Activated T-cell treated with anti-CD3 and anti-CD28 coated beads, Interleukin-2, amount 50 U/mL, for 72 hours (primary cell): Measurements from ENCODE around the gene NUDT16L1. TPM values are rescaled to one million over a fixed set of nuclear protein-coding genes. Genes with fewer than 3 reads are reported as not detected.

Experiments
- ATAC-seq, 2 donors: fragments of 150-1000 bp; cut with Tn5 transposase; replicated peaks in 1 of 2; 2 replicates each; pipeline ENCODE4 v1.10.0; 2021; ENCODE audit warnings: moderate library complexity in 2 of 2, mild to moderate bottlenecking in 1 of 2
- DNase-seq, 2 donors: peaks; one replicate each; pipeline ENCODE4 v3.0.0; 2021 to 2022; ENCODE audit warnings: mixed read lengths in 1 of 2
- H3K27ac Mint-ChIP-seq: one replicate; pipeline ENCODE4 v1.8.0; 2022; ENCODE audit warnings: mild to moderate bottlenecking, moderate library complexity, mixed read lengths
- H3K27me3 Mint-ChIP-seq: one replicate; pipeline ENCODE4 v1.8.0; 2022; ENCODE audit warnings: low read depth, mixed read lengths
- H3K36me3 Mint-ChIP-seq, 2 donors: one replicate each; pipeline ENCODE4 v1.8.0; 2022; ENCODE audit warnings: mixed read lengths in 2 of 2, mild to moderate bottlenecking in 1 of 2; ENCODE audit not compliant: insufficient read depth in 2 of 2
- H3K4me1 Mint-ChIP-seq: one replicate; pipeline ENCODE4 v1.8.0; 2022; ENCODE audit warnings: low read depth, mixed read lengths
- H3K4me3 Mint-ChIP-seq, 2 donors: one replicate each; pipeline ENCODE4 v1.8.0; 2022; ENCODE audit warnings: mild to moderate bottlenecking in 2 of 2, mixed read lengths in 2 of 2, moderate library complexity in 2 of 2
- H3K9me3 Mint-ChIP-seq, 2 donors: one replicate each; pipeline ENCODE4 v1.8.0; 2022; ENCODE audit warnings: mixed read lengths in 2 of 2
- total RNA-seq, 2 donors: library from RNA; stranded (reverse); gene quantifications; one replicate each; pipeline ENCODE4 v1.2.3, GENCODE V29; 2022

The NUDT16L1 gene
- total RNA-seq, 2 donors from 2014 or later: 22.8 to 28.0 TPM

DNA sequence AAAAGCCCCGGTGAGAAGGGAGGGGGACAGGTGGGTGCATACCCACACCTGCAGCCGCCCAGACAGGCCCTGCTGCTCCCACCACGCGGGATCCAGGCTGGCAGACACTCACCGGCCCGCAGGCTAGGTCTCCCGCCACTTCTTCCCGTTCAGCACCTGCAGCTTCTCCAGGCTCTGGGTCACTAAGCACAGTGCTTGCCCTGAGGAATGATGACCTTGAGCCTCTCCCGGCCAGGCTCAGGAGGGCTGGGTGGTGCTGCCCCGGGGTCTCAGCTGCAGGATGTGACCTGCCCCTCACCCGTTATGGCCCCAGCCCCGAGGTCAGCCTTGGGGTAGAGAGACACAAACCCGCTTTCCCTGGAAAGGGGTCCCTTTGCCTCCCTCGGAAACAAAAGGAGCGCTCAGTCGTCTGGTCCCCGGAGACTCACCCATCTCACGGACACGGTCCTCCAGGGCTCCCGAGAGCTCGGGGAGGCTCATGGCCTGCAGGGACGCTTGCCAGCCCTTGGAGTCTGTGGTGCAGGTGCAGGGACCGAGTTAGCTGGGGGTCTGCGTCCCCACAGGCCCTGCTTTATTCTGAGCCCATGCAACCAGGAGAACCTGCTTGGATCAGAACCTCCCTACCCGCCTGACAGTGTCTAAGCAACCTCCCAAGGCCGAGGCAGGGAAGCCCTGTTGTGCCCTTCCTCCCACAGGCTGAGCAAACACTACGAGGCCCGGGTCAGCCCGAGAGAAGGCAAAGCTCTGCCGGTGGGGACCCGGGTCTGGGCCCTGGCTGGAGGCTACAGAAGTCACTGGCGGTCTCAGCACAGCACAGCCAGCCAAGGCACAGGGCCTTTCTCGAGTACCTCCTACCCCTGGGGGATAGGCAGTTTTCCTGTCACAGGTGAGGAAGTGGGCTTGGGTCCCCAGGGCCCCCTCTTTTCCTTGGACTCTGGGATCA lies 3.8 kb downstream of the NUDT16L1 start:
- H3K4me3 Mint-ChIP-seq: no peak overlapping the region
- peaks cover 0 to 4% of the 10 kb centered on the region in 2 donors for H3K36me3 Mint-ChIP-seq

DNA sequence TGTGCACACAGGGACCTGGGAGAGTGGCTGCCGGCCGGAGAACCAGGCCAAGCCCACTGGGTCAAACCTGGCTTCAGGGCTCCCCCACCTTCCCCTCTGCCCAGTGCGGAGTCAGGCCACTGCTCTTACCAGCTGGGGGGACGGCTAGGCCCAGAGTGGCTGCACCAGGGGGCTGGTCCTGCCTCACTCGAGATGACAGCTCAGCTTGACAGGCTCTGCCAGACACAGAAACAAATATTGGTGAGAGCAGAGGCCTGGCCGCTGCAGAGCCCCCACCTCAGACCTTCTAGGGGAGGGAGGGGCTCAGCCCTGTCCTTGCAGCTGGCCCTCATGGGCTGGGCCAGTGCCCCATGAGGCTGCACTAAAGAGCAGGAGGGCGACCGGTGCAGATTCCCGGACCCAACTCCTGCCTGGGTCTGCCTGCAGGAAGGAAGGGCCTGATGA lies 4.5 kb downstream of the NUDT16L1 start:
- Mint-ChIP-seq H3K4me1 (peaks cover 22% of the 10 kb centered on the region), H3K9me3 (no peaks in the 10 kb centered on the region), H3K27me3 (no peaks in the 10 kb centered on the region), H3K36me3 (peaks cover 0 to 4% of the 10 kb centered on the region in 2 donors), H3K4me3 (no peak overlapping the region), H3K27ac (no peak overlapping the region)
- DNase-seq (no peak), ATAC-seq (no peak)

More for the DNA sequence above, 3.8 kb downstream of the NUDT16L1 start:
- Mint-ChIP-seq H3K27ac (no peak overlapping the region), H3K4me1 (peaks cover 29% of the 10 kb centered on the region), H3K27me3 (no peaks in the 10 kb centered on the region), H3K9me3 (no peaks in the 10 kb centered on the region)
- DNase-seq (no peak), ATAC-seq (no peak)

DNA sequence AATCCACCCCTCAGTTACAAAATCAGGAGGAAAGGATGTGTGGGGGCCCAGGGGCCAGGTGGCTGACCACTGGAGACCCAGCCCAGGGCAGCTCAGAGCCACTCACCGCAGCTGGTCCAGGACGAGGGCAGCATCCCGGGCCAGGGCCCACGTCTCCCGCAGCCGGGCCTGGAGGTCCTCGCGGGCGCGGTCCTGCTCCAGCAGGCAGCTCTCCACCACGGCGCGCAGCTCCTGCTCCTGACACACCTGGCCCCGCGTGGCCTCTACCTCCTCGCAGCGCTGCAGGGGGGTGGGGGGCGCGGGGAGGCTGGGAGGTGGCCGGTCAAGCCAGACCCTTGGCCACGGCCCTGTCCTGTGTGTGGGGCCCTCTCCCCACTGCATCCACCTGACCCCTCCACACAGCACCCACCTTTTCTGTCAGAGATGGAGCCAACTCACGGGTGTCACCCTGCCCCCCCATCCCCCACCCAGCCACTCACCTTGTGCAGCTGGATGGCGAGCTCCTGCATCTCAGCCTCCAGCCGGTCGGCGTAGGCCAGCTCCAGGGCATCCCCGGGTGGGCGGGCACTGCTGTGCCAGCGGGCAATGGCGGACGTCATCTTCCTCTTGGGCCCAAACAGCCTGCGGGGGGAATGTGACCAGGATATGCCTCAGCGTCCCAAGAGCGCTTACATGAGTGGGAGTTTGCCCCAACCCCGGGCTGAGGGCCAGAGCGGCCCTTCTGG lies 5.1 kb downstream of the NUDT16L1 start:
- Mint-ChIP-seq H3K4me1 (peaks cover 22% of the 10 kb centered on the region), H3K27me3 (no peaks in the 10 kb centered on the region), H3K27ac (no peak overlapping the region), H3K9me3 (no peaks in the 10 kb centered on the region), H3K36me3 (peaks cover 0 to 4% of the 10 kb centered on the region in 2 donors), H3K4me3 (no peak overlapping the region)
- ATAC-seq: no peak
- no peak for DNase-seq

DNA sequence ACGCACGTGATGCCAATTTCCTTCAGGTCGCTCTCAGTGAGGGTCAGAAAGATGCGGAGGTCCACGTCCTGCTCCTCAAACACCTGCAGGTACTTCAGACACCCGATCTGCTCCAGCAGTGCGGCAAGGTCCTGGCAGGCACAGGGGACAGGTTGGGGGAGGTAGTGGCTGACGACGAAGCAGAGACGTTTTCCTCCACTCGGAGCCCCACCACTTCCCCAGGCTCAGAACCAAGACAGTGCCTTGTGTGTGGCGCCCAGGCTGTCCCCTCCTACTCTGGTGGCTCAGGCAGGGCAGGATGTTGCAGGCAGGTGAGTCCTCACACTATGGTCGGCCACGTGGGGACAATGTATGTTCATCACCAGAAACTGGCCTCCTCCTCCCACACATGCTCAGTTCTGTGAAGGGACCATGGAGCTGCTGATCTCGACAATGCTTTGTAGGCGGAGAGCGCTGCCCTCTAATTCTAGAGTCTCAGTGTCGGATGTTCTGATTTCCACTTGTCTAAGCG lies 5.7 kb downstream of the NUDT16L1 start:
- ATAC-seq (no peak), DNase-seq (no peak)
- Mint-ChIP-seq H3K4me1 (peaks cover 22% of the 10 kb centered on the region), H3K9me3 (no peaks in the 10 kb centered on the region), H3K27ac (no peak overlapping the region), H3K4me3 (no peak overlapping the region), H3K27me3 (no peaks in the 10 kb centered on the region), H3K36me3 (peaks cover 0 to 4% of the 10 kb centered on the region in 2 donors)

DNA sequence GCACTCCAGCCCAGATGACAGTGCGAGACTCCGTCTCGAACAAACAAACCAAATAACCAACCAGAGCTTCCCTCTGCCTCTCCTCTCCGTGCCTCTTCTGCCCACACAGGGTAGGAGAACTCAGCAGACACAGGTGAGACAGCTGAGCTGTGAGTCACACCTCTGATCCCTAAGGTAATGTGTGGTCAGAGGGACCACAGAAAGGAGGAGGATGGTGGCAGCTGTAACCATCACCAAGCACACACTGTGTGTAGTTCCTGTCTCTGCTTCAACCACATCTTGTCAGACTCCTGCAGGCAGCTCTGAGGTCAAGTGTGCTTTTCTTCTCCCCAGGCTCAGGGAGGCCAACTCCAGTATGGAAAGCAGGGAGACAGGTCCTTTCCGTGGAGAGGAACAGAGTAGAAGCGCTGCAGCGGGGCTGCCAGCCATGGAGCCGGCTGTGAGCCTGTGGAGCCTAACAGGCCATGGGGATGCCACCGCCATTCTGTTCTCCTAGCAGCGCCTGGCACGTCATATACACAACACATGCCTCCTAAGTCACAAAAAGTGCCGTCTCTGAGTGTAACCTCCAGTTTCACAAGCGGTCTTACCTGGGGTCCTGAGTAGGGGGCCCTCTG lies 7.1 kb downstream of the NUDT16L1 start:
- Mint-ChIP-seq H3K4me1 (peaks cover 19% of the 10 kb centered on the region), H3K4me3 (no peak overlapping the region), H3K27me3 (no peaks in the 10 kb centered on the region), H3K27ac (no peak overlapping the region), H3K9me3 (no peaks in the 10 kb centered on the region), H3K36me3 (peaks cover 0 to 4% of the 10 kb centered on the region in 2 donors)
- ATAC-seq (peak; percentile 78 to 81), DNase-seq (peak in 1 of 2 donors; percentile 48)

DNA sequence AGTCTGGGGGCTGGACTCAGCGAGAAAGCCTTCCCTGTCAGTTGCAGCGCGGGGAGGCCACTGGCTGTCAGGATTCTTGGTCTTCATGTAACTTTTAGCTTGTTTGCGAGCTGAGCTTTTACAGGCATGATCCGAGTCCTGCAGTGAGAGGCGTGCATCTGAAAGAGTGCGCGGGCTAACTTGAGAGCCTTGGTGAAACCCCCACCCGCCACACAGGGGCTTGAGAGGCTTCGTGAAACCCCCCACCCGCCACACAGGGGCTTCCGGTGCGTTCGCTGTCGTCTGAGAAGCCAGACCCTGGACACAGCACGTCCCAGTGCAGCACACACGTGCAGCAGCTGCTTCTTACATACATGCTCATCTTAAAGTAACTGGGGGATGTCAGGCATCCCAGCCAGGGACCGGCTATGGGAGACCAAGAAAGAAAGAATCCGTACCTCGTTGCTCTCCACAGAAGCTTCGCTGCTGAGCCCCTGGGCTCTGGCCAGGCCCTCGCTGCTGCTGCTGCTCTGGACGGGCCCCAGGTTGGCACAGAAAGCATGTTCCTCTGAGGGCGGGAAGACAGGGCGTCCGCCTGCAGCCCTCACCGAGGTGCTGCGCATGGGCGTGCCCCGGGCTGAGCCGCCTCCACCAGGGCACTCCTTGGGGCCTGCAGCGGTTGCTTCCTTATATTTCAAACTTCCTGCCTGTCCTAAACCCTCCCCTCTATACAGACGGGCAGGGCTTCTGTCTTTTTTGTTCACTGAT lies 7.8 kb downstream of the NUDT16L1 start:
- Mint-ChIP-seq H3K9me3 (no peaks in the 10 kb centered on the region), H3K4me3 (no peak overlapping the region), H3K27ac (no peak overlapping the region), H3K36me3 (peaks cover 0 to 4% of the 10 kb centered on the region in 2 donors), H3K4me1 (peaks cover 16% of the 10 kb centered on the region), H3K27me3 (no peaks in the 10 kb centered on the region)
- no peak for ATAC-seq
- no peak for DNase-seq

DNA sequence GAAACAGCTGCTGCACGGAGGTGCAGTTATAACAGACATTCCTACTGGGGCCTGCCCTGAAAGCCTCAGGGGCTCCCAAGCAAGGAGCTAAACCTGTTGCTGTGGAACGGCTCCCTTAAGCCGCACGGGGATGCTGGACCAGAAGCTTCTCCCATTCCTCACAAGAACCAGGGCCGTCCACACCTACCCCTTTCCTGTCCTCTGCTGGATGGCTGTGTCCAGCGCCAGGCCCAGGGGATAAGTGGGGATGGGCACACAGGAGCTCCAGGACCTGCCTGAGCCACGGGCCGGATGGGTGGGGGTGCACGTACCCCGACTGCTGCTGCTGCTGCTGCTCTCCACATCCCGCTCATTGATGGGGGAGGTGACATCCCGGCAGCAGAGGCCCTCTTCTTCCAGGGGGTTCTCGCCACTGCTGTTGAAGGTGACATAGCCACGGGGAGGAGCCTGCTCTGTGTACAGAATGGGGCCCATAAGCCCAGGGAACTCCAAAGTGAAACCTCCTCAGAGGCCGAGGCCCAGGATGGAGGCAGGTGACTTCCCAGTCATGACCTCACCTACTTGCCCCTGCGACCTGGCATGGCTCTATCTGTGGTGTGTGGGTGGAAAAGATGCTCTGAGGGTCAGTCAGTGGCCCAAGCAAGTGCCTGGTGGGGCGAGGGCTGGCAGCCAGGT lies 8.6 kb downstream of the NUDT16L1 start:
- ATAC-seq (no peak), DNase-seq (no peak)
- Mint-ChIP-seq H3K9me3 (no peaks in the 10 kb centered on the region), H3K27me3 (no peaks in the 10 kb centered on the region), H3K4me3 (no peak overlapping the region), H3K36me3 (peaks cover 2 to 6% of the 10 kb centered on the region in 2 donors), H3K27ac (peak overlapping the region; percentile 33), H3K4me1 (peaks cover 16% of the 10 kb centered on the region)

DNA sequence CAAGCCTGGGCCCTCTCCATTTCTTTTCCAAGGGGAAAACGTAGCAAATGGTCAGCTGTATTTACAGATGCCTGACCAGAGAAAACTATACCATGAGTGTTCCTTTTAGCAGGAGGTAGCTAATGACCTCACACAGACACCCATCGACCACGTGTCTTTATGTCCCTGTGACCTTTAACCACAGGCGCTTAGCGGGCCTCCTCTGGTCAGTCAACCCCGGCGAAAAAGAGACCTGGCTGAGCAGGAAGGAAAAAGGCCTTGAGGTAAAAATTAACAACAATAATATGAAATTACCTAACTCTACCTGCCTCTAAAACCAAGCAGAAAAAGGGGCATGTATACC lies 9.1 kb downstream of the NUDT16L1 start:
- H3K27me3 Mint-ChIP-seq: no peaks in the 10 kb centered on the region
- peaks cover 16% of the 10 kb centered on the region for H3K4me1 Mint-ChIP-seq
- H3K9me3 Mint-ChIP-seq: no peaks in the 10 kb centered on the region
- H3K36me3 Mint-ChIP-seq: peaks cover 3 to 8% of the 10 kb centered on the region in 2 donors
- ATAC-seq (no peak), DNase-seq (no peak)
- peak overlapping the region; percentile 33 for H3K27ac Mint-ChIP-seq
- H3K4me3 Mint-ChIP-seq: no peak overlapping the region

DNA sequence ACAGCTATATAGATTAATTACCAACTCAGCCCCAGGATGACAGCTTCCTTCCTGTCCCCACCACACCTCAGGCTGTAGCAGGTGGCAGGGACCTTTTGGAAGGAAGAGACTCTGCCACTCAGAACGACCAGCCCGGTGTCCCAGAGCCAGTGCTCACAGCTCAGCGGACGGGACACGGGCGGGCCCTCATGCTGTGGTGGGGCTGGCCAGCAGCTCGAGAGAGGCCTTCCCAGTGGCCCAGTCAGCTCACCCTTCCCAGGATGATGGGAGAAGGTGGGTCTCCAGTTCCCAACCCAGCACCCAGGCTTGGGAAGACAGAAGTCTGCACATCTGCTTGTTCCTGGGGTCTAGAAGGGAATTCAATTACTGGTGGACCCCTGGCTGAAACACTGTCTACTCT lies 10.5 kb downstream of the NUDT16L1 start:
- H3K27ac Mint-ChIP-seq: no peak overlapping the region
- H3K27me3 Mint-ChIP-seq: no peaks in the 10 kb centered on the region
- H3K4me3 Mint-ChIP-seq: no peak overlapping the region
- peaks cover 16% of the 10 kb centered on the region for H3K4me1 Mint-ChIP-seq
- H3K9me3 Mint-ChIP-seq: no peaks in the 10 kb centered on the region
- DNase-seq (no peak), ATAC-seq (no peak)
- H3K36me3 Mint-ChIP-seq: peaks cover 3 to 10% of the 10 kb centered on the region in 2 donors

DNA sequence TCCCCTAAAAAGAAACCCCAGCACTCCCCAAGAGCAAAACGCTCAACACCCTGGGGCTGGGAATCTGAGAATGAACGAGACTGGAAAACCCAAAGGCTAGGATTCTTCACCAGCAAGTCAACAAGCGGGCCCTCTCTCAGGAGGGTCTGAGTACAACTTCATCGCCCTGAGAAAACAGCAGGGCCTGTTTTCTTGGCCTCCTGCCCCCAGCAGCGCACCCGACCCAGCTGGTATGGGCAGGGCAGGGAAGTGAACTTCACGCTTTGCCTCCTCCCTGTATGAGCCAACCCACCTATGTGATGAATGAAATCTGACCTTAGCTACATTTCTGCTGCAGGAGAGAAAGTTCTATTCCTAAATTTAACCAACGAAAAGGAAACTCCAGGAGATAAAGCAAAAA lies 11.1 kb downstream of the NUDT16L1 start:
- no peaks in the 10 kb centered on the region for H3K27me3 Mint-ChIP-seq
- peaks cover 3 to 12% of the 10 kb centered on the region in 2 donors for H3K36me3 Mint-ChIP-seq
- ATAC-seq: no peak
- no peaks in the 10 kb centered on the region for H3K9me3 Mint-ChIP-seq
- H3K27ac Mint-ChIP-seq: no peak overlapping the region
- peaks cover 13% of the 10 kb centered on the region for H3K4me1 Mint-ChIP-seq
- DNase-seq: no peak
- no peak overlapping the region for H3K4me3 Mint-ChIP-seq

DNA sequence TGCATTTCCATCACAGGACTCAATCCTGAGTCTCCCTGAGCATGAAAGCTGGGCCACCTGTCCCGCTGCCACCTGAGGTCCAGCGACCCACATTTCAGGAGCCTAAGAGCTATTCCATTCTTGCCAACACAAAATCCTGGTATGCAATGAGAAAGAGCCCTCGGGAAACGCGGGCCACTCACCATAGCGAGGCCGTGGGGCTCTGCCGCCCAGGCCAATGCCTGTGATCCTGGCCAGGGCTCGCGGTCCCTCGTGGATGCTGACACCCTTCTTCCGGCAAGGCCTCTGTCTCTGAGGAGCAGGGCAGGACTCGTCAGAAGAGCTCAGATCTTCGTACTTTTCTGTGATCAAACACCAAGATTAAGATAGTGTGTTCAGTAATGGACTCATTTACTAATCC lies 11.6 kb downstream of the NUDT16L1 start:
- Mint-ChIP-seq H3K27me3 (no peaks in the 10 kb centered on the region), H3K4me1 (peaks cover 9% of the 10 kb centered on the region), H3K27ac (no peak overlapping the region), H3K36me3 (peaks cover 3 to 12% of the 10 kb centered on the region in 2 donors), H3K9me3 (no peaks in the 10 kb centered on the region), H3K4me3 (no peak overlapping the region)
- ATAC-seq (no peak), DNase-seq (no peak)

DNA sequence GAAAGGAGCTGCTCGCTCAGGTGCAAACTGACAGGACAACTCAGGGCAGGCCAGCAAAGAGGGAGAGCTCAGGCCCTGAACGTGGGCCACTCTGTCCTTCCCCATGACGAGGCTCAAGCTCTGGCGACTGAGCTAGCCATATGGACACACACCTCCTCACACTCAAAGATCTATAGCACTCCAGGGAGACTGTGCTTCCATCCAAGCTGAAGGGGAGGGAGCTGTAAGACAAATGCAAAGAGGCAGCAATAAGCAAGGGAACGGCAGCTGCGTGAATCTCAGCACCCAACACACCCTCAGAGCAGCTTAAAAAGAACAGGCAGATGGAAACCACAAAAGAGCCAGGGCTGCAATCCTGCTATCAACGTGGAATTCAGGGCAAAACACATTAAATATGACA lies 13.5 kb downstream of the NUDT16L1 start:
- DNase-seq (no peak), ATAC-seq (no peak)
- Mint-ChIP-seq H3K36me3 (peaks cover 3 to 12% of the 10 kb centered on the region in 2 donors), H3K4me3 (no peak overlapping the region), H3K27ac (no peak overlapping the region), H3K9me3 (no peaks in the 10 kb centered on the region), H3K4me1 (no peaks in the 10 kb centered on the region), H3K27me3 (no peaks in the 10 kb centered on the region)
